Neutrophil (primary cell): ENCODE results near the gene CHST11.

ENCODE experiments used
- H3K27ac ChIP-seq: fragments of 200-600 bp; sonication (generic); 2 replicates; pipeline ENCODE4 v1.5.1; 2016; ENCODE audit warnings: mild to moderate bottlenecking, moderate library complexity
- H3K27me3 ChIP-seq: fragments of 200-600 bp; sonication (generic); 2 replicates; pipeline ENCODE4 v1.6.0; 2016; ENCODE audit warnings: mild to moderate bottlenecking
- H3K36me3 ChIP-seq: fragments of 200-600 bp; sonication (generic); 2 replicates; pipeline ENCODE4 v1.5.1; 2017
- H3K4me1 ChIP-seq, 2 experiments: fragments of 200-600 bp in 1 of 2; sonication (generic) in 1 of 2; 1 replicate in 1 of 2; 2 replicates in 1 of 2; pipeline versions ENCODE4 v1.5.1 to v1.6.1; 2013 to 2016; ENCODE audit warnings: low read depth in 1 of 2, low read length in 1 of 2, mild to moderate bottlenecking in 1 of 2, moderate library complexity in 1 of 2; ENCODE audit not compliant: control insufficient read depth in 1 of 2, insufficient read depth in 1 of 2
- H3K4me3 ChIP-seq, 2 experiments: fragments of 200-600 bp in 1 of 2; sonication (generic) in 1 of 2; 1 replicate in 1 of 2; 2 replicates in 1 of 2; pipeline ENCODE4 v1.5.1; 2013 to 2016; ENCODE audit warnings: low read depth in 1 of 2, low read length in 1 of 2, mild to moderate bottlenecking in 1 of 2, moderate library complexity in 1 of 2
- H3K9me3 ChIP-seq: fragments of 200-600 bp; sonication (generic); 2 replicates; pipeline ENCODE4 v1.5.1; 2016
- TF ChIP-seq, protein P1 (sequence below): fragments of 200-600 bp; sonication (generic); IDR thresholded peaks from 2 replicates; pipeline ENCODE4 v1.5.1; 2016; ENCODE audit warnings: antibody characterized with exemption

Gene CHST11

DNA sequence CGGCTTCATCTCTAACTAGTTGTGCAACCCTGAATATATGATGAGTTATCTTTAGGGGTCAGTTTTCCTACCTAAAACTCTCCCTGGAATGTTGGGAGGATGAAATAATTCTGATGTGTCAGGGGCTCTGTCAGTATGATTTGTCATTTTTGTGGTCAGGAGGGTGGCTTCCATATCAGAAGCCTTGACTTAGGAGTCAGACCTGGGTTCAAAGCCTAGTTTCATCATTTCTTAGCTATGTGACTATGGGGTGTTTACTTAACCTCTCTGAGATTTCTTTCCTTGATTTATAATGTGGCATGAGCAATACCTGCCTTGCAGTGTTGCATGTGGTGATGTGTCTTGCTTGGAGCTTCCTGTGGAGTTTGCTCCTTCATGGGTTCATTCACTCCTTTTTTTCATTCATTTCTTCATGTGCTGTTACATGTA, 146.8 kb downstream of the CHST11 start:
- TF ChIP-seq, protein P1, sequence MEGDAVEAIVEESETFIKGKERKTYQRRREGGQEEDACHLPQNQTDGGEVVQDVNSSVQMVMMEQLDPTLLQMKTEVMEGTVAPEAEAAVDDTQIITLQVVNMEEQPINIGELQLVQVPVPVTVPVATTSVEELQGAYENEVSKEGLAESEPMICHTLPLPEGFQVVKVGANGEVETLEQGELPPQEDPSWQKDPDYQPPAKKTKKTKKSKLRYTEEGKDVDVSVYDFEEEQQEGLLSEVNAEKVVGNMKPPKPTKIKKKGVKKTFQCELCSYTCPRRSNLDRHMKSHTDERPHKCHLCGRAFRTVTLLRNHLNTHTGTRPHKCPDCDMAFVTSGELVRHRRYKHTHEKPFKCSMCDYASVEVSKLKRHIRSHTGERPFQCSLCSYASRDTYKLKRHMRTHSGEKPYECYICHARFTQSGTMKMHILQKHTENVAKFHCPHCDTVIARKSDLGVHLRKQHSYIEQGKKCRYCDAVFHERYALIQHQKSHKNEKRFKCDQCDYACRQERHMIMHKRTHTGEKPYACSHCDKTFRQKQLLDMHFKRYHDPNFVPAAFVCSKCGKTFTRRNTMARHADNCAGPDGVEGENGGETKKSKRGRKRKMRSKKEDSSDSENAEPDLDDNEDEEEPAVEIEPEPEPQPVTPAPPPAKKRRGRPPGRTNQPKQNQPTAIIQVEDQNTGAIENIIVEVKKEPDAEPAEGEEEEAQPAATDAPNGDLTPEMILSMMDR = no peak
- H3K36me3 ChIP-seq = peaks cover 17% of the 10 kb centered on the region

DNA sequence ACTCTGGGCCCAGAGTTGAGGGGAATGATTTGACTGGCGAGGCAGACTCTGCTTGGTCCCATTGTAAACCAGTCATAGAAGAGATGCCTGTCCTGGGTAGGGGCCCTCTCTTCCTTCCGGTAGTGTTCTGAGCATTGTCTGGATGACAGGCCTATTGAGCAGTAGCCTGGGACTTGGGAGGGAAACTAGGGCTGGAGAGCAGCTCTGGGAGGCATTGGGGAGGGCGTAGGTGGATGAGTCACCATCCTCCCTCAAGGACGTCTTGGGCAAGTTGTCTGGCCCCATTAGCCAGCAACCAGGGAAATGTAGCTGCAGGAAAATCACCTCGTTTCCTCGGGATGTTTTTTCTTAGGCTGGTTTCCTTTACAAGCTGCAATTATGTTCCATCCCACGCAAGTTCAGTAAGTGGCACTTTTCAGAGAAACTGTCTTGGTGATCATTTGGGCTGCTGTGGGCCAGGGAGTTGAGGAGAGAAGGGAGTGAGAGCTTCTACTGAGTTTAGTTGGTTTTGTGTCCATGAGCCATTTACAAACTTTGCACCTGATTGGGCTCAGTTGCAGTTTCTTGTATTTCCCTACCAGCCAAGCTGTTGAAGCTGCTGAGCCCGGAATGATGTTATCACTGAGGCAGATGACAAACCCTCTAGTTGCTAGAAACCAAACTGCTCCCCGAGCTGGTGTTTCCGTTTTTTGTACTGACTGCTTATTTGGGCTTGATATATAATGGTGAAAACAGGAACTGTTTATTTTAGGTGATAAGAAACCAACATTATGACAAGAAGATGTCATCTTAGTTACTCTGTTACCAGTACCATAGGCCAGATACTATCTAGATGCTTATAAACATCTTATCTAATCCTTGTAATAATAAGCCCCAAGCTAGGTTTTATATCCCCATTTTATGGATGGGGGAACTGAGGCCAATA, 147.6 kb downstream of the CHST11 start:
- peaks cover 30 to 48% of the 10 kb centered on the region in 2 experiments for H3K4me1 ChIP-seq

More for the DNA sequence above, 146.8 kb downstream of the CHST11 start:
- H3K27ac ChIP-seq = peak overlapping the region; percentile 83
- no peak overlapping the region for H3K4me3 ChIP-seq
- peaks cover 30 to 51% of the 10 kb centered on the region in 2 experiments for H3K4me1 ChIP-seq
- H3K9me3 ChIP-seq = no peaks in the 10 kb centered on the region
- no peaks in the 10 kb centered on the region for H3K27me3 ChIP-seq

DNA sequence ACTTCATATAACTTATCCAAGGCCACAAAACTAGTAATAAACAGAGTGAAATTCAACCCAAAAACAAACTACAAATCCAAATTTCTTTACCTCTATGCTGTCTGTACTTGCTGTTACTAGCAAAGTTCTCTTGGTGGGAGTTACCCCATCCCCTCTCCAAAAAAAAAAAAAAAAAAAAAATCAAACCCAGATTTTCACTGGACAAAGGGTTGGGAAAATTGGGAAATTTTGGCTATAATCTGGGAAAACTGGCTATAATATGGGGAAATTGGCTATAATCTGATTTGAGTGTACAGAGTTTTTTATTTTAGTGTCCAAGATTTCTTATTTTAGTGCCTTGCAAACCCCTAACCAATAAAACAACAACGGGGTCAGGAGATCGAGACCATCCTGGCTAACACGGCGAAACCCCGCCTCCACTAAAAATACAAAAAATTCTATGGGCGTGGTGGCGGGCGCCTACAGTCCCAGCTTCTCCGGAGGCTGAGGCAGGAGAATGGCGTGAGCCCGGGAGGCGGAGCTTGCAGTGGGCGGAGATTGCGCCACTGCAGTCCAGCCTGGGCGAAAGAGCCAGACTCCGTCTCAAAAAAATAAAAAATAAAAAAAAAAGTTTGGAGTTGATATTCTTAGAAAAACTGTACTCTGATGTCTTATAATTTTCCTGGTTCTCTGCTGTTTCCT, 148.4 kb downstream of the CHST11 start:
- Histone ChIP-seq H3K27ac (peak overlapping the region; percentile 83), H3K4me3 (no peak overlapping the region), H3K9me3 (no peaks in the 10 kb centered on the region), H3K27me3 (no peaks in the 10 kb centered on the region), H3K4me1 (peaks cover 29 to 42% of the 10 kb centered on the region in 2 experiments), H3K36me3 (peaks cover 17% of the 10 kb centered on the region)
- TF ChIP-seq, protein P1 = no peak

More for the DNA sequence above, 147.6 kb downstream of the CHST11 start:
- Histone ChIP-seq H3K9me3 (no peaks in the 10 kb centered on the region), H3K36me3 (peaks cover 17% of the 10 kb centered on the region), H3K4me3 (peak overlapping the region in 1 of 2 experiments; percentile 4), H3K27ac (peak overlapping the region; percentile 83), H3K27me3 (no peaks in the 10 kb centered on the region)
- TF ChIP-seq, protein P1 = no peak

DNA sequence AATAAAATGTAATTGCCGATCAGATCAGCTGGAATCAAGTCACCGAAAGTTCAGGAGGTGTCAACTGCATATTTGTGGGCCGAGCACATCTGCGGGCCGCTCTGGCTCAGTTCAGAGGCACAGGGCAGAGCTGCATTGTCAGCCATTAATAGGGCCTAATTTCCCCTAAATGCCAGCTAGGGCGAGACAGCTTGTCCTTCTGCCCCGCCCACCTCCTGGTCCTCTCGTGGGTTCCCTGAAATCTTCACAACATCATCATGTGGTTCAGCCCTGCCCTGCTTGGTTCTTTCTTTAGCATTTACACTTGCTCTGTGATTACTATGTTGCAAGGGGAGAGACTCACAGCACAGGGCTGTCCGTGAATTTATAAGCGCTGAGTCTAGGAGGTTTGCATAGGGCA, 148.9 kb downstream of the CHST11 start:
- TF ChIP-seq, protein P1 = no peak
- H3K4me3 ChIP-seq = no peak overlapping the region
- H3K4me1 ChIP-seq = peaks cover 23 to 36% of the 10 kb centered on the region in 2 experiments
- peak overlapping the region; percentile 12 for H3K27ac ChIP-seq
- no peaks in the 10 kb centered on the region for H3K9me3 ChIP-seq
- H3K36me3 ChIP-seq = peaks cover 17% of the 10 kb centered on the region
- H3K27me3 ChIP-seq = no peaks in the 10 kb centered on the region

DNA sequence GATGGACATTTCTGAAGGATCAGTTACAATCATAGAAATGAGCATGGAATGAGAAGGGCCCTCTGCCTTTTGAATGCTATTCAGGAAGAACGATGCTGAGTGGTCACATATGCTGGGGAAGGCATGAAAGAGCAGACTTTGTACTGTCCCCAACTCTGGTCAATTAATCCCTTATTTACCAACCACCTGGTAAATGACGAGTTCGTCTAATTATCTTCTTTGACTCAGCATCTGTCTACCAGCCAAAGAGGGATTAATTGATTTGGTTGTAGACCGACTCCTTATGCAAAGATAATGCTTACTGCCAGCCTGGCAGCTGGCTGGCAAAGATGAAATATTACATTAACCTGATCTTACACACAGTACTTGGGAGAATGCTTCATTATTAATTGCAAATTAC, 152.2 kb downstream of the CHST11 start:
- H3K4me1 ChIP-seq = peaks cover 17 to 51% of the 10 kb centered on the region in 2 experiments
- peak overlapping the region; percentile 37 for H3K27ac ChIP-seq
- H3K36me3 ChIP-seq = peaks cover 3% of the 10 kb centered on the region
- no peaks in the 10 kb centered on the region for H3K27me3 ChIP-seq
- no peak overlapping the region for H3K4me3 ChIP-seq
- TF ChIP-seq, protein P1 = no peak
- no peaks in the 10 kb centered on the region for H3K9me3 ChIP-seq
